ENCODE data around the gene MMRN2.
A peak's percentile ranks its signal among the peaks of the same experiment; 100 is the strongest.

The MMRN2 gene

DNA sequence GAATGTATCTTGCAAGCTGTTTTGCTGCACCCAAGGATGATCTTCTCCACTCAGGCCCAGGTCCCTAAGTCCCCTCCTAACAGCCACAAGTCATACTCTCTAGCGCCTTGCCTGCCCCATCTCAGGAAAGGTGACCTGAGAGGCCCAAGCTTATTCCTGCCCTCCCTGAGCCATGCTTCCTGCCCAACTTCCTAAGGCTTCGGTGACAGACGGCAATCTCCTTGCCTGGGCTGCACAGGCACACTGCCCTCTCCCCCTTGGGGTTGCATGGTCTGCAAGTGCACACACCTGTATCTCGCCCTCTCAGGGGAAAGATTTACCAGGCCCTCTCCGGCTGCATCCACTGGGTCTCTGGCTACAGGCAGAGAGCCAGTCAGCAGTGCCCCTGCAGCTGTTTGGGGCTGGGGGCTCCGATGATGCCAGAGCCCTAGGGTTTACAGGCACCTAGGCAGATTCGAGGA, 10.1 kb upstream of the MMRN2 start:
- DNase-seq (ENCODE audit: low read depth): no peak
- TF ChIP-seq, protein P1, sequence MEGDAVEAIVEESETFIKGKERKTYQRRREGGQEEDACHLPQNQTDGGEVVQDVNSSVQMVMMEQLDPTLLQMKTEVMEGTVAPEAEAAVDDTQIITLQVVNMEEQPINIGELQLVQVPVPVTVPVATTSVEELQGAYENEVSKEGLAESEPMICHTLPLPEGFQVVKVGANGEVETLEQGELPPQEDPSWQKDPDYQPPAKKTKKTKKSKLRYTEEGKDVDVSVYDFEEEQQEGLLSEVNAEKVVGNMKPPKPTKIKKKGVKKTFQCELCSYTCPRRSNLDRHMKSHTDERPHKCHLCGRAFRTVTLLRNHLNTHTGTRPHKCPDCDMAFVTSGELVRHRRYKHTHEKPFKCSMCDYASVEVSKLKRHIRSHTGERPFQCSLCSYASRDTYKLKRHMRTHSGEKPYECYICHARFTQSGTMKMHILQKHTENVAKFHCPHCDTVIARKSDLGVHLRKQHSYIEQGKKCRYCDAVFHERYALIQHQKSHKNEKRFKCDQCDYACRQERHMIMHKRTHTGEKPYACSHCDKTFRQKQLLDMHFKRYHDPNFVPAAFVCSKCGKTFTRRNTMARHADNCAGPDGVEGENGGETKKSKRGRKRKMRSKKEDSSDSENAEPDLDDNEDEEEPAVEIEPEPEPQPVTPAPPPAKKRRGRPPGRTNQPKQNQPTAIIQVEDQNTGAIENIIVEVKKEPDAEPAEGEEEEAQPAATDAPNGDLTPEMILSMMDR (conservative IDR thresholded peaks at IDR 0.05; ENCODE audit: low read length): no peak
- H3K4me3 ChIP-seq (ENCODE audit: low read length): peak overlapping the region; percentile 79; the same call in 1 of the 2 replicates

DNA sequence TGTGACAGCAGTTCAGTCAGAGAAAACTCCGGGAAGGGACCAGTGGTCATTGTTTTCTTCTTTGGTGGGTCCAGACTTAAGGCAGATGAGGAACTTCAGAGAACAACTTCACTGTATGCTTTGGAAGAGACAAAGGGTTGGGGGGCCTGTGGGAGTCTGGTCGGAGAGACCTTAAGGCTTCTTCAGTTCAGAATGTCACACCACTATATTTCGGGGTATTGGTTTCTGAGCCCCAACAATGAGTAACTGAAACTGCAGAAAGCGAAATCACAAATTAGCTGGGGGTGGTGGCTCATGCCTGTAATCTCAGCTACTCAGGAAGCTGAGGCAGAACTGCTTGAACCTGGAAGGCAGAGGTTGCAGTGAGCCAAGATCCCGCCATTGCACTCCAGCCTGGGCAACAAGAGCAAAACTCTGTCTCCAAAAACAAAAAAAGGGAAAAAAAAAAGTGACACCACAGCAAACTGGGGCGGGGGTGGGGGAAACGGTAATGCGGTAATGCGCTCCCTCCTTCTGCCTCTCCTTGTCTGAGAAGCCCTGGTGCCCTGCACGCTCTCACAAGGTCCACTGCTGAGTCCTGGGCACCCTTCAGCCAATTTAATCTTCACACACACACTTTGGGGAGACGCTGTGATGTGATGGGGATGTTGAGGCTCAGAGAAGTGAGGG, 8.7 kb upstream of the MMRN2 start:
- no peak overlapping the region; the same call in 1 of the 2 replicates for H3K4me3 ChIP-seq (ENCODE audit: low read length)
- TF ChIP-seq, protein P1 (conservative IDR thresholded peaks at IDR 0.05; ENCODE audit: low read length): no peak
- DNase-seq (ENCODE audit: low read depth): no peak

DNA sequence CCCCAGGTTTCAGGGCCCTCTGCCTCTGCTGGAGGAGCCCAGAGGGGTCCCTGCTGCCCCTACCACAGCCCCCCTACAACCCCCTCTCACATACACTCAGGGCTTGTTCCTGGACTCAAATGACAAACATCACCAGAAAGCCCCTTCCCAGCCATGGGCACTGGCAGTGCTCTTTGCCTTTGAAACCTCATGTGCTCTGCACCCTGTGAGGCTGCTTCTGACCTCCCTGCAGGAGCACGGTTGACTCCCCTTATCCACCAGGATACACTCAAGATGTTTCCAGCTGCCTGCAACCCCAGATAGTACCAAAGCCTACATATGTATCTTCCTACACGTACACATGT, 7.4 kb upstream of the MMRN2 start:
- TF ChIP-seq, protein P1 (conservative IDR thresholded peaks at IDR 0.05; ENCODE audit: low read length): no peak
- no peak overlapping the region for H3K4me3 ChIP-seq (ENCODE audit: low read length)
- no peak for DNase-seq (ENCODE audit: low read depth)

- no peak overlapping the region for H3K4me3 ChIP-seq (ENCODE audit: low read length)
- TF ChIP-seq, protein P1 (conservative IDR thresholded peaks at IDR 0.05; ENCODE audit: low read length): no peak
- no peak for DNase-seq (ENCODE audit: low read depth)
These were observed 6.8 kb upstream of the MMRN2 start for GRCh38 chr10:86964061-86964846.

- no peak overlapping the region for H3K4me3 ChIP-seq (ENCODE audit: low read length)
- DNase-seq (ENCODE audit: low read depth): no peak
- TF ChIP-seq, protein P1 (conservative IDR thresholded peaks at IDR 0.05; ENCODE audit: low read length): no peak
These were observed 6.0 kb upstream of the MMRN2 start for GRCh38 chr10:86963341-86963919.

- no peak overlapping the region for H3K4me3 ChIP-seq (ENCODE audit: low read length)
- no peak for DNase-seq (ENCODE audit: low read depth)
- TF ChIP-seq, protein P1 (conservative IDR thresholded peaks at IDR 0.05; ENCODE audit: low read length): no peak
These were observed 5.5 kb upstream of the MMRN2 start for GRCh38 chr10:86962981-86963310.
